Panc1 (cell line): ENCODE data around the gene NCAPH2. TPM values are rescaled to one million over a fixed set of nuclear protein-coding genes. Genes with fewer than 3 reads are reported as not detected.

Experiments used
- ATAC-seq: fragments of 200-7000 bp; cut with Tn5 transposase; 2 replicates; pipeline ENCODE4 v1.9.1; 2020; ENCODE audit warnings: mild to moderate bottlenecking, moderate library complexity
- BruUV-seq: library from RNA; stranded (reverse); fragments of 400-500 nt; replicated peaks from 2 replicates; lab custom pipeline; 2021; lab: Mats Ljungman, UMichigan
- CTCF ChIA-PET: fragments of 300-600 bp; sonication (Branson Sonifier 250); formaldehyde crosslinking; loops from one replicate; lab custom pipeline; 2022; ENCODE audit warnings: antibody characterized with exemption; lab: Charles Lee
- POLR2A ChIA-PET: fragments of 300-600 bp; sonication (Branson Sonifier 250); formaldehyde crosslinking; loops from one replicate; lab custom pipeline; 2022; ENCODE audit warnings: antibody characterized with exemption; lab: Charles Lee
- DNase-seq: peaks from one replicate; pipeline ENCODE4 v3.0.0-alpha.2; 2010; ENCODE audit warnings: low read depth, low spot score
- H3K27ac ChIP-seq: 2 replicates; pipeline ENCODE4 v1.5.1; 2011; ENCODE audit warnings: mild to moderate bottlenecking, low read length, inconsistent platforms
- H3K27me3 ChIP-seq: fragments of 200-500 bp; sonication (Bioruptor generic); 2 replicates; pipeline ENCODE4 v1.6.0; 2014; ENCODE audit warnings: low read length, inconsistent platforms; ENCODE audit not compliant: control insufficient read depth, insufficient read depth
- H3K36me3 ChIP-seq: fragments of 200-500 bp; sonication (Bioruptor generic); 2 replicates; pipeline ENCODE4 v1.5.1; 2014; ENCODE audit warnings: inconsistent platforms, mild to moderate bottlenecking, low read length, moderate library complexity; ENCODE audit not compliant: control insufficient read depth, insufficient read depth
- H3K4me1 ChIP-seq: 2 replicates; pipeline ENCODE4 v1.5.1; 2011; ENCODE audit warnings: inconsistent platforms, mild to moderate bottlenecking, low read length, moderate library complexity; ENCODE audit not compliant: control insufficient read depth, insufficient read depth
- H3K4me3 ChIP-seq, 2 experiments: 2 replicates each; pipeline ENCODE4 v1.5.1; 2011 to 2012; ENCODE audit warnings: low read depth in 2 of 2, low read length in 2 of 2, mild to moderate bottlenecking in 2 of 2, inconsistent platforms in 1 of 2, moderate library complexity in 1 of 2
- H3K9me3 ChIP-seq: fragments of 200-500 bp; sonication (Bioruptor generic); 2 replicates; pipeline ENCODE4 v1.5.1; 2014; ENCODE audit warnings: low read depth, mild to moderate bottlenecking, inconsistent platforms, low read length, moderate library complexity; ENCODE audit not compliant: control insufficient read depth, insufficient read depth
- CTCF ChIP-seq: fragments of 450-650 bp; IDR thresholded peaks from 2 replicates; pipeline ENCODE4 v1.5.1; 2017; ENCODE audit warnings: mild to moderate bottlenecking
- POLR2AphosphoS5 ChIP-seq: IDR thresholded peaks from 2 replicates; pipeline ENCODE4 v1.6.1; 2012; ENCODE audit warnings: mild to moderate bottlenecking, low read depth, low read length, moderate library complexity
- REST ChIP-seq, 2 experiments: IDR thresholded peaks; 2 replicates each; pipeline ENCODE4 v1.6.1; 2011 to 2012; ENCODE audit warnings: low read depth in 2 of 2, control low read depth in 1 of 2, low read length in 1 of 2, mild to moderate bottlenecking in 1 of 2, moderate library complexity in 1 of 2; ENCODE audit not compliant: insufficient read depth in 1 of 2
- SIN3A ChIP-seq: IDR thresholded peaks from 2 replicates; pipeline ENCODE4 v1.6.1; 2012; ENCODE audit warnings: low read depth, mild to moderate bottlenecking, low read length, moderate library complexity, borderline replicate concordance; ENCODE audit not compliant: insufficient read depth
- TCF7L2 ChIP-seq: IDR thresholded peaks from 2 replicates; pipeline ENCODE4 v1.6.1; 2011; ENCODE audit warnings: mild to moderate bottlenecking, low read depth, low read length, inconsistent platforms
- in situ Hi-C: cut with HindIII; loops from 2 replicates; pipeline ENCODE4 v1.10.0; 2016; ENCODE audit warnings: low sequenced_read_pairs, low pct_unique_long_range_greater_than_20kb
- intact Hi-C: fragments of 100-400 bp; cut with micrococcal nuclease; formaldehyde crosslinking; loops from one replicate; pipeline ENCODE4 v1.10.0; 2022; ENCODE audit not compliant: unreplicated experiment
- total RNA-seq: library from RNA; stranded (reverse); gene quantifications from one replicate; pipeline ENCODE4 v1.2.1, GENCODE V29; 2021; ENCODE audit not compliant: unreplicated experiment

The NCAPH2 gene
- total RNA-seq, 1 experiment from 2014 or later, result 55.6 TPM

- H3K4me1 ChIP-seq, result no peaks in the 10 kb centered on the region
- BruUV-seq, result no TSS peak
- H3K27ac ChIP-seq, result no peak overlapping the region
- no peaks in the 10 kb centered on the region for H3K27me3 ChIP-seq
- TF ChIP-seq TCF7L2, result no peak
- TF ChIP-seq POLR2AphosphoS5, result no peak
- TF ChIP-seq CTCF, result no peak
- no peak for TF ChIP-seq REST (IDR thresholded peaks at IDR 0.05; ENCODE audit: insufficient read depth in 1 of 2, low read depth in 2 of 2, low read length in 1 of 2)
- no peak for TF ChIP-seq SIN3A
- no peaks in the 10 kb centered on the region for H3K9me3 ChIP-seq
- CTCF ChIA-PET, result interaction anchor here (0.6 kb wide), 1 partner anchor 639 kb away, joined by 3 read pairs; no protein-coding TSS in a partner anchor
- intact Hi-C loops, result no loop called here
- no peak overlapping the region for H3K4me3 ChIP-seq
- POLR2A ChIA-PET, result no interaction called here
- no peak for ATAC-seq
- H3K36me3 ChIP-seq, result no peaks in the 10 kb centered on the region
- DNase-seq, result no peak
- in situ Hi-C loops, result no loop called here
Measured at GRCh38 chr22:50569041-50569459, 61.0 kb downstream of the NCAPH2 start.

GRCh38 chr22:50569896-50570535 lies 62.0 kb downstream of the NCAPH2 start:
- no peak for TF ChIP-seq TCF7L2
- no peak for TF ChIP-seq POLR2AphosphoS5
- no peak for TF ChIP-seq CTCF
- no peak for TF ChIP-seq REST (IDR thresholded peaks at IDR 0.05; ENCODE audit: insufficient read depth in 1 of 2, low read depth in 2 of 2, low read length in 1 of 2)
- no peak for TF ChIP-seq SIN3A
- H3K36me3 ChIP-seq, result no peaks in the 10 kb centered on the region
- no peak for ATAC-seq
- ChIA-PET POLR2A (no interaction called here), CTCF (interaction anchor here (0.5 kb wide), 1 partner anchor 45 kb away, joined by 3 read pairs; the partner anchor contains the start of gene SCO2)
- intact Hi-C loops, result no loop called here
- H3K4me1 ChIP-seq, result no peaks in the 10 kb centered on the region
- in situ Hi-C loops, result no loop called here
- no peaks in the 10 kb centered on the region for H3K9me3 ChIP-seq
- H3K4me3 ChIP-seq, result no peak overlapping the region
- DNase-seq, result no peak
- H3K27me3 ChIP-seq, result no peaks in the 10 kb centered on the region
- no TSS peak for BruUV-seq
- H3K27ac ChIP-seq, result no peak overlapping the region
